Epidermal melanocyte (primary cell): ENCODE results near the gene SARS1.
A peak's percentile ranks its signal among the peaks of the same experiment; 100 is the strongest.
"Not testable (repeated sequence)": the region's sequence is repeated elsewhere in the genome, so short reads cannot be mapped to it uniquely, and the experiment has no call there.

ENCODE experiments used
- DNase-seq: peaks from one replicate; pipeline ENCODE4 v3.0.0; 2011; ENCODE audit warnings: low spot score; ENCODE audit not compliant: insufficient read length

Gene SARS1

DNA sequence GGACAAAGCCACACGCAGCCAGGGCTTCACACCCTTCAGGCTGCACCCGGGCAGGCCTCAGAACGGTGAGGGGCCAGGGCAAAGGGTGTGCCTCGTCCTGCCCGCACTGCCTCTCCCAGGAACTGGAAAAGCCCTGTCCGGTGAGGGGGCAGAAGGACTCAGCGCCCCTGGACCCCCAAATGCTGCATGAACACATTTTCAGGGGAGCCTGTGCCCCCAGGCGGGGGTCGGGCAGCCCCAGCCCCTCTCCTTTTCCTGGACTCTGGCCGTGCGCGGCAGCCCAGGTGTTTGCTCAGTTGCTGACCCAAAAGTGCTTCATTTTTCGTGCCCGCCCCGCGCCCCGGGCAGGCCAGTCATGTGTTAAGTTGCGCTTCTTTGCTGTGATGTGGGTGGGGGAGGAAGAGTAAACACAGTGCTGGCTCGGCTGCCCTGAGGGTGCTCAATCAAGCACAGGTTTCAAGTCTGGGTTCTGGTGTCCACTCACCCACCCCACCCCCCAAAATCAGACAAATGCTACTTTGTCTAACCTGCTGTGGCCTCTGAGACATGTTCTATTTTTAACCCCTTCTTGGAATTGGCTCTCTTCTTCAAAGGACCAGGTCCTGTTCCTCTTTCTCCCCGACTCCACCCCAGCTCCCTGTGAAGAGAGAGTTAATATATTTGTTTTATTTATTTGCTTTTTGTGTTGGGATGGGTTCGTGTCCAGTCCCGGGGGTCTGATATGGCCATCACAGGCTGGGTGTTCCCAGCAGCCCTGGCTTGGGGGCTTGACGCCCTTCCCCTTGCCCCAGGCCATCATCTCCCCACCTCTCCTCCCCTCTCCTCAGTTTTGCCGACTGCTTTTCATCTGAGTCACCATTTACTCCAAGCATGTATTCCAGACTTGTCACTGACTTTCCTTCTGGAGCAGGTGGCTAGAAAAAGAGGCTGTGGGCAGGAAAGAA is 61.1 kb downstream of the SARS1 start:
- peak; percentile 83 for DNase-seq

DNA sequence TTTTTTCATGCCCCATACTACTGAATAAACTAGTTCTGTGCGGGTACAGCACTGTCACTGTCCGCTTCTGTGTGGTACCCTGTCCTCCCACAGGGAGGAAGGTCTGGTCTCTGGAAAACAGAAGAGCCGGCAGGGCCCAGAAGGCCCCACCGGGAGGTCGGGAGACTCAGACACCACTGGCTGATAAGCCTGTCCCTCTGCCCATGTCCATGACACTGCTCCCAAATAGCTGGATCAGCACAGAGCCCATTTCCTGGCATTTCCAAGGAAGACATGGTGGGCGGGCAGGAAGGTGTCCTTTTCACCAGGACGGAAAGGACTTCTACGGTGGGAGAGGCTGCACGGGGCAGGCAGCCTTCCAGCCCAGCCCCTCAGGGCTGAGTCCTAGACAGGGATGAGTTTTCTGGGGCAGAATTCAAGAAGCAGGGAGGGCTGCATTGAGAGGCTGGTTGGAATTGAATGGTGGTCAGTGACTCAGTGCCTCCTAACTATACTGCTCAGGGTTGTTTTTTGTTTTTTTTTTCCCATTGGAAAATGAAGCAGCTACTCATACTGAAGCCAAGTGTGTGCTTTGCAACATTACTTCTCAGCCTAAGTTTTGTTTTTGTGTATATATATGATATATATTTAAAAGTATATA is 62.1 kb downstream of the SARS1 start:
- no peak for DNase-seq

DNA sequence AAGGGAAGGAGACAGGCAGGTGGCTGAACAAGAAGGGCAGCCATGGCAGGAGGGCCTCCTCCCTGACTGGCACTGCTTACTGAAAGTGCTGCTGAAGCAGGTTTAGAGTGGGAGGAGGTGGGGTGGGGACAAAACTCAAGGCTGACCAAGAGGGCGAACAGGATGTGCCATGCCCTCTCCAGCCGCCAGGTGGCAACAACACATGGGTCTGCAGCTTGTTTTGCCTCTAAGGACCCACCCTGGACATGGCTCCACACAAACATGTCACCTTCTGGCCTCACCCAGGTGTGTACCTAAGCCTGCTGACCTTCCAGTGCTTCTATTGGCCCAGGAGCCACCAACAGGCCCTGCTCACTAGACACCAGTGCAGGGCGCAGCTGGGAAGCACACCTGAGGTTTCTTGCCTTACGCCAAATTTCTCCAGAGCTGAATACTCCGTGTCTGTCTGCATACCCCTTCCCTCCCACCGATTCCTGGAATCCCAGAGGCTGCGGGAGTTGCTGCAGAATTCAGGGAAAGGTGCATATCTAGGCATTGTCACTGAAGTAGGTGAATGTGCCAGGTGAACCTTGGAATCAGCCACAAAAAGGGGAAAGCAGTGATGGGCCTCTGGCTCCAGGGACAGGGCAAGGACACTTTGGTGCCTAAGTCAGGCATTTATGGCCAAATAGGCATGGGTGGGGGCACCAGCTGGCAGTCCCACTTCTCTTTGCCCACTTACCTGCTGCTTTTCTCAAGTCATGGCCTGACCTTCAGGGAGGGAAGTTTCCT is 63.9 kb downstream of the SARS1 start:
- DNase-seq, result no peak

DNA sequence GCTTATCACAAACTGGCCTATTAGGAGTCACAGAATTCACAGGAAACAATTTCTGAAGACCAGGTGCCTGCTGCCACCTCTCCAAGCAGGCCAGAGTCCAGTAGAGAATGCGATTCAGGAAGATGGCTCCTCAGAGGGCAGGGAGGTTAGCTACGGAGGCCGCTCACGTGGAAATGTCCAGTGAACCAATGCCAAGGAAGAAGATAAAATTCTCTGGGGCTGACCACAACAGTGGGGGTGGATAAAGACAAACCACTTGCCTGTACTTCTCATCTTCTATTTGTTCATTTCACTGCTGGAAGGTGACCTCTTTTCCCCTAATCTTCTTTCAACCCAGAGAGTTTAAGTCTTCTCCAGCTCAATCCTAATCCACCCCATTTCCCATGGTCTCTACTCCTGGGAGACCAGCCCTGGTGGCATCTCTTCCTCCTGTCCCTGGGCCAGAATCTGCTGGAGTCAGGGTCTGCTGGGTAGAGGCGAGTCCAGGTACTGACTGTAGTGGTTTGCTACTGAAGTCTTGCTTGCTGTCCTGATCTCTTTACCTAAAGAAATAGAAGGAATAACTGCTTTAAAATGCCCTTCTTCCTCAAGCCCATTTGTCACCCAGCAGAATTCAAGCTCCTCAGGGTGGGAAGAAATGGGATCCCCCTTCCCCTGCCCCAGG is 66.0 kb downstream of the SARS1 start:
- DNase-seq, result no peak

DNA sequence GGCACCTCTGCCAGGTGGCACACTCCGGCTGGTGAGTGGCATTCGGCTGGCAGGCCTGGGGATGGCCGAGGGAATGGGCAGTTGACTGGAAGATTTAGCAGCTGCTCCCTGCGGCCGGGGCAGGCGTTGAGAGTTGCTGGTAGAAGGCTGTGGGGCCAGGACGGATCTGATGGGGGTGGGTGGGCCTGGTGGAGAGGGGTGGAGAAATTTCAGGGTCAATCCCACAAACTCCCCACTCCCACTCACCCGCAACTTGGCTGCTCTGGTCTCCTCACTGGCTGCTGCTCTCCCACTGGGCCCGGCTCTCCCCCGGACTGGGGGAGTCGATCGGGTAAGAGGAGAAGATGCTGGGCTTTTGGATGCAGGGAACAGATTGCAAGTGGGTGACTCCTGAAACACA is 67.1 kb downstream of the SARS1 start:
- no peak for DNase-seq

DNA sequence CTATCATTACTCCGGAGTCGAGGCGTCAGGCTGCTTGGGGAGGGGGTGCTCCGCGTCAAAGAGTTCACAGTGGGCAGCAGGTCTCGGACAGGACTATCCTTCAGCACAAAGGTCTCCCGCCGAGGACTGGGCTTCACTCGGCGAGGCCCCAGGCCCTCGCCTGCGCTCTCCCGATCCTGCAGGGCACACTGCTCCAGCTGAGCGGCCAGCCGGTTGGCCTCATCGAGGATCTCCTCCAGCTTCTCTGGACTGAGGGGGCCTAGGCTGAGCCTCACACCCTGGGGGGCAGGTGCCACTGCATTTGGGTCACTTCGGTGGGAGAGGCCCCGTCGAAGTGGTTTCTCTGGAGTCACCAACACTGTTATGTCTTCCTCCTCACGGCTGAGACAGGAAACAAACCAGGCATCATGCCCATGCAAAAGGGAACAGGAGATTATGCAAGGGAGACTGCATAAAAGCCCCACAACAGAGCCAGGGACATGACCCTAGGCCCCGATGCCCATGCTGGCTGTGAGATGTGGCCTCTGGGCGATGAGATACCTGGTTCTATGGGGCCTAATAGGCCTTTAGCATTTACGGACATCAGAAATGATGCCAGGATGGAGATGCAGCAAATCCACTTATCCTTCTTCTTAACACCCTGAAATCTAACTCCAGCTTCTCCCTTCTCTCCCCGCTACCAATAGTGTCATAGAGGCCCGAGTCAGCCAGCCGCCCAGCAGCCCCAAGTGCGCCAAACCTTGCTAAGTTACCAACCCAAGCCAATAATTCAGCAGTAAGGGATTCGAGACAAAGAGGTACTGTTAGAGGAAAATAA is 68.2 kb downstream of the SARS1 start:
- no peak for DNase-seq

DNA sequence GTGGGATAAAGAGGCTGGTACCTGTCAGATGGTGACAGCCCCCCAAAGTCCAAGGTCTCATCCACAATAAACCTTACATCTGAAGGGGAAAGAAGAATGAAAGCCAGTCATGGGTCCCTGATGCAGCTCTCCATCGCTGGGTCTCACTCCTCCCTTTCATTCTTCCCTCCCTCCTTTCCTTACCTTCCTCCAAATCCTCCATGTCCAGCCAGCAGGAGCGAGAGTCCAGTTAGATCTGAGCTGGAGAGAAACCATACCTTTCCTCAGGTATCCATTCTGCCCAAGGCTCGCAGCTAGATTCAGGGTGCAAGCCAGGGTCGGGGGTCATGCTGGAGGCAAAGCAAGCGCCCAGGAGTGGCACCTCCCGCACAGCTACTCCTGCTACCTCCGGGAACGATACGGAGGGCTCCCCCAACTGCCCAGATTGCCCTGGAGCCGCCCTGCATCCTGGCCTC is 68.8 kb downstream of the SARS1 start:
- DNase-seq, result no peak

DNA sequence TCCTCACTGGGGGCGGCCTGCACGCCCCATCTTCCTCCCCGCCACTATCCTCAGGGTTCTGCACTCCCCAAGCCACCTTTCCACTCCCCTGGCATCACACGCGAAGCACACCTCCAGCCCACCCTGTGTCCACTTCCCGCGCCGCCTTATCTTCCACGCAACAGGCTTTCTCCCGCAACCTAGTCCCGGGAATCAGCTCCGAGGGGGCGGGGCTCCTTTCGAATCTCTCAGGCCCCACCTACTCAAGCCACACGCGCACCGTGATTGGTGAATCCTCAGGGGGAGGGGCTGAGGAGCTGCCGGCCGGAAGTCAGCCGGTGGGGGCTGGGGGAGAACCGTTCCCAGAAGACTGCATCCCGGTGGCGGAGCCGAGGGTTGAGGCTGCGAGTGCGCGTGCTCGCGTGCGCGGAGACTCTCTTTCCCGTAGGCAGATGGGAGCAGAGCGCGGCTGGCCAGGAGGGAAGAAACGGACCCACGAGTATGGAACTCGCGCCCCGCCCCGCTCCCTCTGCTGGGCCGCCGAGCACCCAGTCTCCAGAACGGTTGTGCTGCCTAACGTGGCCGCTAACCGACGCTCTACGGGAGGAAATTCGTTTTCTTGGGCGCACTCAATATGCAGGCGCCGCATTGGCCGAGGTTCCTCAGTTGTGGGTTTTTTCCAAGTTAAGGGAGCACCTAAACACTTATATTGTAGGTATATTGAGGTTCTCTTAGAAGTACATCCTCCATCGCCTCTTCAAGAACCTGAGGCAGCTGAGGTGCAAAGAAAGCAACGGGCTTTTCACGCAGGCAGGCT is 69.4 kb downstream of the SARS1 start, which contains the start of gene PSRC1:
Gene PSRC1, minus strand, starts transcription at position 194 of the 796 bp plus-strand sequence.
- peak; percentile 97 for DNase-seq

DNA sequence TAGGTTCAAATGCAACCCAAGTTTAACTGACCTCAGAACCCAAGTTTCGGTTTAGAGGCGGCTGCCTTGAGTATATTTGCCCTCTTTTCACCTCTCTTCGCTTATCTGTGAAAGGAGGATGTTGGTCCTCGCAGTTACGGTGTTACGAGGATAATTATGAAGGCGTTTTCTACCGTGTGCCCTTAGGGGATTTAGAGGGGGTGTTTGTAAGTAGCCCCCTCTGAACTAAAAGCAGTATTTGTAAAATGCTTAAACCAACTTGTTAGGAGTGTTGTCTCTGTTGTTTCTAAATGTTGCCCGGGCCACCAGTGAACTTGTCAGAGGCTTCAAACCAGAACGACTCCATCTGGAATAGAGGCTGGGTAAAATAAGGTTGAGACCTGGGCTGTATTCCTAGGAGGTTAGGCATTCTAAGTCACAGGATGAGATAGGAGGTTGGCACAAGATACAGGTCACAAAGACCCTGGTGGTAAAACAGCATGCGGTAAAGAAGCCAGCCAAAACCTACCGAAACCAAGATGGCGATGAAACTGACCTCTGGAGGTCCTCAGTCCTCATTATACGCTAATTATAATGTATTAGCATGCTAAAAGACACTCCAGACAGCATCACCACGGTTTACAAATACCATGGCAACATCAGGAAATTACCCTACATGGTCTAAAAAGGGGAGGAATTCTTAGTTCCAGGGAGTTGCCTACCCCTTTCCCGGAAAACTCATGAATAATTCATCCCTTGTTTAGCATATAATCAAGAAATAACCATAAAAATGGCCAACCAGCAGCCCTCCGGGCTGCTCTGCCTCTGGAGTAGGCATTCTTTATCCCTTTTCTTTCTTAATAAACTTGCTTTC is 70.3 kb downstream of the SARS1 start:
- no peak for DNase-seq

DNA sequence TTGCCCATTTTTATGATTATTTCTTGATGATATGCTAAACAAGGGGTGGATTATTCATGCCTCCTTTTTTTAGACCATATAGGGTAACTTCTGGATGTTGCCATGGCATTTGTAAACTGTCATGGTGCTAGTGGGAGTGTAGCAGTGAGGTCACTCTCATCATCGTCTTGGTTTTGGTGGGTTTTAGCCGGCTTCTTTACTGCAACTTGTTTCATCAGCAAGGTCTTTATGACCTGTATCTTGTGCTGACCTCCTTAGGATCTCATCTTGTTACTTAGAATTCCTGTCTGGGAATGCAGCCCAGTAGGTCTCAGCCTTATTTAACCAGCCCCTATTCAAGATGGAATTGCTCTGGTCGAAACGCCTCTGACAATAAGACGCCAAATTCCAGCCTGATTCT is 73.0 kb downstream of the SARS1 start:
- not testable (repeated sequence) for DNase-seq
